Measurements from ENCODE around the gene CDKAL1.

DNA sequence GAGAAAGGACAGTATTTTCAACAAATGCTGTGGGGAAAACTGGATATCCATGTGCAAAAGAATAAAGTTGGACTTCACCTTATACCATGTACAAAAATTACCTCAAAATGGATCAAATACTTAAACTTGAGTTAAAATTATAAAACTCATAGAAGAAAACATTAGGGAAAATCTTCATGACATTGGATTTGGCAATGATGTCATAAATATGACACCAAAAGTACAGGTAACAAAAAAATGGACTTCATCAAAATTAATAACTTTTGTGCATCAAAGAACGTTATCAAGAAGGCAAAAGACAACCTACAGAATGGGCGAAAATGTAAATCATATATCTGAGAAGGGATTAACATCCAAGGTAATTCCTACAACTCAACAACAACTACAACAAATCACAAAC lies 704.0 kb downstream of the CDKAL1 start:
- TF ChIP-seq, protein P1, sequence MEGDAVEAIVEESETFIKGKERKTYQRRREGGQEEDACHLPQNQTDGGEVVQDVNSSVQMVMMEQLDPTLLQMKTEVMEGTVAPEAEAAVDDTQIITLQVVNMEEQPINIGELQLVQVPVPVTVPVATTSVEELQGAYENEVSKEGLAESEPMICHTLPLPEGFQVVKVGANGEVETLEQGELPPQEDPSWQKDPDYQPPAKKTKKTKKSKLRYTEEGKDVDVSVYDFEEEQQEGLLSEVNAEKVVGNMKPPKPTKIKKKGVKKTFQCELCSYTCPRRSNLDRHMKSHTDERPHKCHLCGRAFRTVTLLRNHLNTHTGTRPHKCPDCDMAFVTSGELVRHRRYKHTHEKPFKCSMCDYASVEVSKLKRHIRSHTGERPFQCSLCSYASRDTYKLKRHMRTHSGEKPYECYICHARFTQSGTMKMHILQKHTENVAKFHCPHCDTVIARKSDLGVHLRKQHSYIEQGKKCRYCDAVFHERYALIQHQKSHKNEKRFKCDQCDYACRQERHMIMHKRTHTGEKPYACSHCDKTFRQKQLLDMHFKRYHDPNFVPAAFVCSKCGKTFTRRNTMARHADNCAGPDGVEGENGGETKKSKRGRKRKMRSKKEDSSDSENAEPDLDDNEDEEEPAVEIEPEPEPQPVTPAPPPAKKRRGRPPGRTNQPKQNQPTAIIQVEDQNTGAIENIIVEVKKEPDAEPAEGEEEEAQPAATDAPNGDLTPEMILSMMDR (IDR thresholded peaks at IDR 0.05; ENCODE audit: low read depth, low read length) = no peak
- no peak for TF ChIP-seq EZH2phosphoT487 (IDR thresholded peaks at IDR 0.05; ENCODE audit: low read depth)
